ENCODE measurements around the gene FGF2. TPM values are rescaled to one million over a fixed set of nuclear protein-coding genes. Genes with fewer than 3 reads are reported as not detected.
A peak's percentile ranks its signal among the peaks of the same experiment; 100 is the strongest.

The FGF2 gene
- total RNA-seq, 1 donor from 2014 or later, result 25.1 TPM

DNA sequence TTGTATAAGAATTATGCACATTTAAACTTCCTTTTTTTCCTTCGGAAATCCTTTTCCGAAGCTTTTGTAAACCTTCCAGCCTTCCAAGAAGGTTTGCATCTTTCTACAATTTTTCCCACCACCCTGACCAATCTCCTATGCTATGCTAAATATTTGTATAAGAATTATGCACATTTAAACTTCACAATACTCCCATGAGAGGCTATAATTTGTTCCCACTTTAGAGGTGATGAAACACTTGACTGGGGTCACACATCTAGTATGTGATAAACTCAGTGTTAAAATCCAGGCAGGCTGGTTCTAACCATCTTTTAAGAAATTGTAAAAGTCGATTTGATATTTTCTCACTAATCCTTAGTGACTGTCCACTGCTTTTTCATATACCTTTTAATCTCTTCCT, 73.7 kb downstream of the FGF2 start:
- H3K27ac Mint-ChIP-seq (ENCODE audit: unreplicated experiment), result peak overlapping the region; percentile 78
- peaks cover 55% of the 10 kb centered on the region for H3K4me1 Mint-ChIP-seq (ENCODE audit: low read depth)
- no peaks in the 10 kb centered on the region for H3K9me3 Mint-ChIP-seq (ENCODE audit: low read depth)

DNA sequence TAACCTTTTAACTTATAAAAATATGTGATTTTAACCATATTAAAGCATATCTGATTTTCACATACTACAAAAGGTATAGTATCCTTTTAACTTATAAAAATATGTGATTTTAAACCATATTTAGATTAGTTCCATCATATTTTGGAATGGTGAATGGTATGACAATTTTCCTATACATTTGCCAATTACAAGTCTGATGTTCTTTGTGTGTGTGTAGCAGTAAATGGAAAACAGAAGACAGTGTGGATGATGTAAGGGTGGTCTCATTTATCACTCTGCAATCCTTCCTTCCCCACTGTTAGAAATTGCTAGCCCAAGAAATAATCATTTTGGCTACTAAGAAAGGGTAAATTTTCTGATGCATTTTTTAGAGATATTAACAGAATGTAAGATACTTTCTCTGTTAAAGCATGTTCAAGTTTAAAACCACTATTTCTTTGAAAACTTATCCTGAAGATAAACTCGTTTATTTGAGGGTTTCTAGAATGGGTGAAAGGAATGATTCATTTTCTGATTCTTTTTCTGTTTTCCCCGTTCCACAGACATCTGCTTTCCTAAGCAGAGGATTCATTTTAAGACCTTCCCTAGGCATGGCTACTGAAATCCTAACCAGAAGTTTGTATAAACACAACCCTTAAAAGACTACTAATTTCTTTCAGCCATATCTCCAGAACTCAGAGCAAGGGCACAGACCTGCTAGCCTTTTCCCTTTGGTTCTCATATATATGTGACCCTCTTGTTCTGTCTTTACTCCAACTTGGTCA, 74.8 kb downstream of the FGF2 start:
- DNase-seq (ENCODE audit: low spot score), result no peak
- no peak overlapping the region for H3K27ac Mint-ChIP-seq (ENCODE audit: unreplicated experiment)

More for the DNA sequence above, 73.7 kb downstream of the FGF2 start:
- peaks cover 3% of the 10 kb centered on the region for H3K36me3 Mint-ChIP-seq (ENCODE audit: low read depth)
- H3K4me3 Mint-ChIP-seq (ENCODE audit: unreplicated experiment), result no peak overlapping the region
- no peak for DNase-seq (ENCODE audit: low spot score)
- TF ChIP-seq, protein P1, sequence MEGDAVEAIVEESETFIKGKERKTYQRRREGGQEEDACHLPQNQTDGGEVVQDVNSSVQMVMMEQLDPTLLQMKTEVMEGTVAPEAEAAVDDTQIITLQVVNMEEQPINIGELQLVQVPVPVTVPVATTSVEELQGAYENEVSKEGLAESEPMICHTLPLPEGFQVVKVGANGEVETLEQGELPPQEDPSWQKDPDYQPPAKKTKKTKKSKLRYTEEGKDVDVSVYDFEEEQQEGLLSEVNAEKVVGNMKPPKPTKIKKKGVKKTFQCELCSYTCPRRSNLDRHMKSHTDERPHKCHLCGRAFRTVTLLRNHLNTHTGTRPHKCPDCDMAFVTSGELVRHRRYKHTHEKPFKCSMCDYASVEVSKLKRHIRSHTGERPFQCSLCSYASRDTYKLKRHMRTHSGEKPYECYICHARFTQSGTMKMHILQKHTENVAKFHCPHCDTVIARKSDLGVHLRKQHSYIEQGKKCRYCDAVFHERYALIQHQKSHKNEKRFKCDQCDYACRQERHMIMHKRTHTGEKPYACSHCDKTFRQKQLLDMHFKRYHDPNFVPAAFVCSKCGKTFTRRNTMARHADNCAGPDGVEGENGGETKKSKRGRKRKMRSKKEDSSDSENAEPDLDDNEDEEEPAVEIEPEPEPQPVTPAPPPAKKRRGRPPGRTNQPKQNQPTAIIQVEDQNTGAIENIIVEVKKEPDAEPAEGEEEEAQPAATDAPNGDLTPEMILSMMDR (IDR thresholded peaks at IDR 0.05), result no peak
- no peaks in the 10 kb centered on the region for H3K27me3 Mint-ChIP-seq (ENCODE audit: low read depth)

DNA sequence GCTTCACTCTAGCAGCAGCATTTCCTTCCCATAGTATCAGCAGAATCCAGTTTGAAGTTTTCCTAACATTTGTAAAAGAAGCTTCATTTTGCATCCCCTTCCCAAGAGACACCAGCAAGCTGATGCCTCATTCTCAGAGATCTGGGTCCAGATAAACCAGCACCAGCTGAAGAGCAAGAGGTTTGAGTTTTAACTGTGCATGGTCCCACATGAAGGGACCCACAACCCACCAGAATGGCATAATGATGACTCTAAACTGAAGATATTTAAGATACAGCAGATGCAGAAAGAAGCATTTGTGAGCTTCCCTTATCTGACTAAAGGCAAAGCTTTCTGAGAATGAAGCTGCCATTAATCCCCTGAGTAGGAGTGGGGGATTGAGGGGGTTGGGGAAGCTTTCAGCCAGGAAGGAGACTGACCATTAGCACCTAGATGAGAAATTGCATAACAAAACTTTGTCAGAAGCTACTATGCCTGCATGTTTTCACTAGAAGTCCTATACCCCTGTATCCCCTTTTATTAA, 77.2 kb downstream of the FGF2 start:
- H3K36me3 Mint-ChIP-seq (ENCODE audit: low read depth), result peaks cover 3% of the 10 kb centered on the region
- no peaks in the 10 kb centered on the region for H3K9me3 Mint-ChIP-seq (ENCODE audit: low read depth)
- H3K27ac Mint-ChIP-seq (ENCODE audit: unreplicated experiment), result no peak overlapping the region
- no peak for DNase-seq (ENCODE audit: low spot score)
- no peaks in the 10 kb centered on the region for H3K27me3 Mint-ChIP-seq (ENCODE audit: low read depth)
- no peak overlapping the region for H3K4me3 Mint-ChIP-seq (ENCODE audit: unreplicated experiment)
- TF ChIP-seq, protein P1 (IDR thresholded peaks at IDR 0.05), result no peak
- peaks cover 29% of the 10 kb centered on the region for H3K4me1 Mint-ChIP-seq (ENCODE audit: low read depth)

More for the DNA sequence above, 74.8 kb downstream of the FGF2 start:
- H3K4me3 Mint-ChIP-seq (ENCODE audit: unreplicated experiment), result no peak overlapping the region
- TF ChIP-seq, protein P1 (IDR thresholded peaks at IDR 0.05), result no peak
- no peaks in the 10 kb centered on the region for H3K27me3 Mint-ChIP-seq (ENCODE audit: low read depth)
- peaks cover 3% of the 10 kb centered on the region for H3K36me3 Mint-ChIP-seq (ENCODE audit: low read depth)
- peaks cover 44% of the 10 kb centered on the region for H3K4me1 Mint-ChIP-seq (ENCODE audit: low read depth)
- no peaks in the 10 kb centered on the region for H3K9me3 Mint-ChIP-seq (ENCODE audit: low read depth)

DNA sequence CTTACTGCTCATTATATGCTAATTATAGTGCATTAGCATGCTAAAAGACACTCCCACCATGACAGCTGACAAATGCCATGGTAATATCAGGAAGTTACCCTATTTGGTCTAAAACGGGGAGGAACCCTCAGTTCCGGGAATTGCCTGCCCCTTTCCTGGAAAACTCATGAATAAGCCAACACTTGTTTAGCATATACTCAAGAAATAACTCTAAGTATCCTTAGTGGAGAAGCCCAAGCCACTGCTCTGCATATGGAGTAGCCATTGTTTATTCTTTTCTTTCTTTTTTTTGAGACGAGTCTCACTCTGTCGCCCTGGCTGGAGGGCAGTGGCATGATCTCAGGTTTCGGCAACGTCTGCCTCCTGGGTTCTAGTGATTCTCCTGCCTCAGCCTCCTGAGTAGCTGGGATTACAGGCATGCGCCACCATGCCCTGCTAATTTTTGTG, 80.3 kb downstream of the FGF2 start:
- Mint-ChIP-seq H3K36me3 (ENCODE audit: low read depth) (peaks cover 3% of the 10 kb centered on the region), H3K9me3 (ENCODE audit: low read depth) (no peaks in the 10 kb centered on the region), H3K4me3 (ENCODE audit: unreplicated experiment) (no peak overlapping the region), H3K27me3 (ENCODE audit: low read depth) (no peaks in the 10 kb centered on the region), H3K27ac (ENCODE audit: unreplicated experiment) (no peak overlapping the region), H3K4me1 (ENCODE audit: low read depth) (peaks cover 4% of the 10 kb centered on the region)
- no peak for DNase-seq (ENCODE audit: low spot score)
- TF ChIP-seq, protein P1 (IDR thresholded peaks at IDR 0.05), result no peak

DNA sequence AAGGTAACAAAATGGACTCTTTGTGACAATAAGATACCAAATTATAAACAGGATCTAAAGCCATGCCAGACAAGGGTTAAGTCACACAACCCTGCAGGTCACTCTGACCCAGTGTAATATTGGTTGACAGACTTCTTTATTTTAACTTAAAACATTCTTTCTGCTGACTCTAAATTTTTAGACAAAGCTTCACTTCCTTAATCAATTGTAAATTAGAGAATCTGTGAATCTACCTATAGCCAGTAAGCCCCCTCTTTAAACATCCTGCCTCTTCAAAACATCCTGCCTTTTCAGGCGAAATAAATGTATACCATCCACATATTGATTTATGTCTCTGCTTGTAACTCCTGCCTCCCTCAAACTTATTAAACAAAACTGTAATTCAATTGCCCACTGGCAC, 81.6 kb downstream of the FGF2 start:
- Mint-ChIP-seq H3K4me3 (ENCODE audit: unreplicated experiment) (no peak overlapping the region), H3K27ac (ENCODE audit: unreplicated experiment) (no peak overlapping the region), H3K4me1 (ENCODE audit: low read depth) (peaks cover 12% of the 10 kb centered on the region), H3K9me3 (ENCODE audit: low read depth) (no peaks in the 10 kb centered on the region), H3K27me3 (ENCODE audit: low read depth) (no peaks in the 10 kb centered on the region), H3K36me3 (ENCODE audit: low read depth) (peaks cover 3% of the 10 kb centered on the region)
- DNase-seq (ENCODE audit: low spot score), result no peak
- TF ChIP-seq, protein P1 (IDR thresholded peaks at IDR 0.05), result no peak
